AG20443 (cell line): ENCODE results near the gene RUNX1.

Source experiments
- DNase-seq: peaks from one replicate; pipeline ENCODE4 v3.0.0; 2012; ENCODE audit warnings: low spot score, mixed read lengths

RUNX1 gene

DNA sequence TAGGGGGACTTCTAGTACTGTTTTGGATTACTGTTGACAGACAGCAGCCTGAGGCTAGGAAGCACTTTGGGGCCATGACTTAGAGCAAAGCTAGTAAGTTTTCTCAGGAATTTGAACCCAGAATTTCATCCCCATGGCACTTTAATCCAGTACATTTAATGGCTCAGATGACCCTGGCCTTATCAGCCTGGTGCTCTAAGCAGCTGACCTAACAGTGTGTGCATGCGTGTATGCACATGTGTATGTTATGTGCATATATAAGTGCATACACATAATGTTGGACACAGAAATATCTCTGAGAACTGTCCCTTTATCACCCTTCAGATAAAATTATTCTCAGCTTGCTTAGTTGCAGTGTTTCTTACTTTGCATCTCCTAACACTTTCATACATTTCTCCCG, 265.3 kb downstream of the RUNX1 start:
- no peak for DNase-seq

DNA sequence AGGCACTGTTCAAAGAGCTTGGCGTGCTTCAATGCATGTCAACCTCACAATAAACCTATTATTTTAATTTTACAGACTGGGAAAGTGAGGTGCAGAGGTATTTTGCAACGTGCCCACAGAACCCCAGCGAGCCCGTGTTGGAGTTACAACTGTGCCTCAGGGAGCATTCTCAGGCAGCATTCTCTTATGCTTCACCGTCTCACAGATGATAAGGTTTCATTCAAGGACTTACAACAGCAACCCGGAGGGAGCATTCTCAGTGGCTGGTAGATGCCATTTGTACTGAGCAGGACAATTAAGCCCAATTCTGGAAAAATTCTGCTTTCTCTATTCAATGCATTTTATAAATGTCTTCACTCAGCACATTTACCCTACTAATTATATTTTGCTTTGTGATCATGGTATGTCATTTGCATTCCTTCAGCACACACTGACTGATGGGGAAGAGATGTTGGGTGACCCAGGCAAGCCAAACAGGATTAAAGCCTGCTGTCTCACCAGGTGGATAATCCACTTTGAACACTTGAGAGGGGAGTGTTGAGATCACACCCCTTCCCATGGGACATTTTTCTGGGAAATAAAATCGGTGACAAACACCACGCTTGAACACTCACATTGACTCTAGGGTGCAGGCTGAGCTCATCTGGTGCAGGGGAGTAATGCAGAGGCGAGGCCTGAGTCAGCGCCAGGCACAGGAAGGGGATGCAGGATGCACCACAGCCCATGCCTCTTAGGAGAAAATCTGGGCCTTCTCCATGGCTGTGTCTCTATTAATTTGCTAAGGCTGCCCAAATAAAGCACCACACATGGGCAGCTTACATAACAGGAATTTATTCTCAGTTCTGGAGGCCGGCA, 266.4 kb downstream of the RUNX1 start:
- no peak for DNase-seq

DNA sequence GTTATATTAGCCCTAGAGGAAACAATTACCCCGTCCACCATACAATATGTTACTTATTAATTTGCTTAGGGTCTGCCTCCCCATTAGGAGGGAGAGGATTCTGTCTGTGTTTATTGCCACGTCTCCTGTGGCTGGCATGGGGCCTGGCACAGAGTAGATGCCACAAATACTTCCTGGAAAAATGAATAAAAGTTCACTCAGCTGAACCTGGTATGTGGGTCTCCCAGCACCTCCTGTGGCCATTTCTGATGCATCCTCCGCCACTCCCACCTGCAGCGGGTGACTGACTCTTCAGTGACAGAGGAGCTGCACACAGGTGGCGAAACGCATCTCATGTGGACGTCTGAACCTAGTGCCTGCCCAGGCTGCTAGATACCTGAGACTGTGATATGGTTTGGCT, 267.6 kb downstream of the RUNX1 start:
- no peak for DNase-seq

DNA sequence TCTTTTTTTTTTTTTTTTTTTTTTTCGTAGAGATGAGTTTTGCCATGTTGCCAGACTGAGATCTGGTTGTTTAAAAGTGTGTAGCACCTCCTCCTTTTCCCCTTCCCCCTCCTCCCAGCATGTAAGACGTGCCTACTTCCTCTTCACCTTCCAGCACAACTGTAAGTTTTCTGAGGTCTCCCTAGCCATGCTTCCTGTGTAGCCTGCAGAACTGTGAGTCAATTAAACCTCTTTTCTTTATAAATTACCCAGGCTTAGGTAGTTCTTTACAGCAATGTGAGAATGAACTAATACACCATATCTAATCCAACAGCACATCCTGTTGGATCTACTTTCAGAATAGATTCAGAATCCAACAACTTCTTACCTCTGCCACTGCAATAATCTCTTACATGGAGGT, 269.2 kb downstream of the RUNX1 start:
- DNase-seq = no peak

DNA sequence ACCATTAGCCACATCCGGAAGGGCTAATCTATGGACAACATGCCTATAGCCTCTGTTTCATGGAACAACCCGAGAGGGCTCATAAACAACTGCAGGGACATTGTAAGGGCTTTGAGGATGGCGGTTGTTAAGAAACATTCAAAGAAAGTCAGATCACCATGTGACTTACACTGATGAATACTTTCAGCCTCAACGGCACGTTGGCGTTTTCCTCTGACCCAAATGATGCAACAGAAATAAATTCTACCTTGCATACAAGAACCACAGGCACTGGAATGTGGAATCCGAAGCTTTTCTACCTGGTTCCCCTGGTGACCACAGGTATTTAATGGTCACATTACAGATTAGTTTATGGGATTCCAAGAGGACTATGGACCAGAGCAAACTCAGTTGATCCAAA, 273.3 kb downstream of the RUNX1 start:
- no peak for DNase-seq

DNA sequence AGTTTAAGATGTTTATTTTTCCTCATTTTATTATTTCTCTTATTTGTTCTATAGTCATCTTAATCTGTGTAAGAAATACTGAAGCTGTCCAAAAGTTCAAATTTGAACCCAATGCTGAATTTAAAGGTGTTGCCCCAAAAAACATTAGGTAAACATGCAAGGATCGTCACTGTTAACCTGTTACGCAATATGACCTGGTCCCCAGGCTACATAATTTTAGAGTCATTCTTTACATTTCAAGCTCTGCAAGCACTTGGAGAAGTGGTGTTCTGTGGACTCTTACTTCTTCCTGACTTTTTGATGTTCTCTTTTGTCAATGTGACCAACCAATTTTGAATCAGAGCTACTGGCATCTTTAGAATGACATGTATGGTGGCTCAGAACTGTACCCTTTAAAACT, 274.4 kb downstream of the RUNX1 start:
- no peak for DNase-seq

DNA sequence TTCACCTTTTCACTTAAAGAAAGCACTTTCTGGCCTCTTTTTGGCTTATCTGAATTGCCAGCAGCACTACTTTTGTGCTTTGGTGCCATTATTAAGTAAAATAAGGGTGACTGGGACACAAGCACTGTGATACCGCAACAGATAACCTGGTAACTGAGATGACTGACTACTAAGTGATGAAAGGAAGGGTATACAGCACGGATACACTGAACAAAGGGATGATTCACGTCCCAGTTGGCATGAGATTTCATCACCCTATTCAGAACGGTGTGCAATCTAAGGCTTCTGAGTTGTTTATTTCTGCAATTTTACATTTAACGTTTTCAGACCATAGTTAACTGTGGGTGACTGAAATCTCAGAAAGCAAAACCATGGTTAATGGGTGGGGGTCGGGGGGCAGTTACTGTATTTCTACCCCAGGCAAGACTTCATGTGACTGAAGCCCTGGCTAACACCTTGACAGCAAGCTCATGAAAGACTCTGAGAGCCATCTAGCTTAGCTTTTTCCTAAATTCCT, 277.5 kb downstream of the RUNX1 start:
- DNase-seq = no peak

DNA sequence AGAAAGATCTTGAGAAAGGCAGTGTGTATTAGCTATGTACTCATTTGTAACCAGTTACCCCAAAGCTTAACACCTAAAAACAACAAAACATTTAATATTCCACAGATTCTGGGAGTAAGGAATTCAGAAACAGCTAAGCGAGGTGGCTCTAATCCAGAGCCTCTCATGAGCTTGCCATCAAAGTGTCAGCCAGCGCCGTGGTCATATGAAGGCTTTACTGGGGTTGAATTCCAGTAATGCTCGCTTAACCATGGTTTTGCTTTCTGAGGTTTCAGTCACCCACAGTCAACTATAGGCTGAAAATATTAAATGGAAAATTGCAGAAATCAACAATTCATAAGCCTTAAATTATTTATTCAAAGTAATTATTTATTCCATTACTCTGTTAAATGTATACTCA, 278.5 kb downstream of the RUNX1 start:
- no peak for DNase-seq

DNA sequence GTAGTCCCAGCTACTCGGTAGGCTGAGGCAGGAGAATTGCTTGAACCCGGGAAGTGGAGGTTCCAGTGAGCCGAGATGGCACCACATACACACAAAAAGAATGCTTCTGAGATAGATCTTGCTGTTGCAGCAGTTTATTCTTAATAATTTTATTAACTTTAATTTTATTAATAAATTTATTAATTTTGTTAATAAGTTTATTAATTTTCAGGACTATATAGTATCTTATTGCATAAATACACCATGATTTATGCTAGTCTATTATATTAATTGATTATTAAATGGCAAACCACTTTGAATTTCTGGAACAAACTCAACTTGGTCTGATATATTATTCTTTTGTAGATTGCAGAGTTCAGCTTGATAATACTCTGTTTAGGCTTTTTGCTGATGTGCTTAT, 280.8 kb downstream of the RUNX1 start:
- no peak for DNase-seq

DNA sequence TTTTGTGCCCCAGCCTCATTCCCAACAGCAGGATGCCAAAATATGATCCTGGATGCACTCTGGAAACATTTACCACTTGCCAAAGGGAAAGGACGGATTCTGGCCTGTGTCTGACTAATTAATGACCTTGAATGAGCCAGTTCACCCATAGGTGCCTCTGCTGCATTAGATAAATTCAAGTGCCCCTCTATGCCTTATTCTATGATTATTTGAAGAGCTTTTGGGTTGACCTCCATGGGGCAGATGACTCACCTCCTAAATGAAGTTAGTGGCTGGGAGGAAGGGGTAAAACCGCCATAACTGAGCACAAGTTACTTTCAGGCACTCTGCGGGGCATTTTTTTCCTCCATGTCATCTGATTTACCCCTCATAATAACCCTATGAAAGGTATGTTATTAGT, 282.2 kb downstream of the RUNX1 start:
- no peak for DNase-seq

DNA sequence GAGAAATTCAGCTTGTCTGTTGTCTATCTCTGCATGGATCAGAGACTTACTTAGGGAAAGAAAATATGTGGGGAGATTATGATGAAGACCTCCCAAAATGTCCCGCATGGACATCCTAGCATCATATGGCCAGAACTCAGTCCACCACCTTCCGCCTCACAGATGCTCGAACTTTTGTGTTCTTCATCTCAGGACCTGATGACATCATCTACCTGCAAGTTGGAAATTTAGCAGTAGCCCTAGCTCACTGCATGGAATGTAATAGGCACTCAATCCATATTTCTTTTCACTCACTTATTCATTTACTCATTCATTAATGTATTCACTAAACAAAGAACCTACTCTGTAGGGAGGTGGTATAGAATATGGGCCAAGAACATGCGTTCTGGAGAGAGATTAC, 283.5 kb downstream of the RUNX1 start:
- DNase-seq = no peak

DNA sequence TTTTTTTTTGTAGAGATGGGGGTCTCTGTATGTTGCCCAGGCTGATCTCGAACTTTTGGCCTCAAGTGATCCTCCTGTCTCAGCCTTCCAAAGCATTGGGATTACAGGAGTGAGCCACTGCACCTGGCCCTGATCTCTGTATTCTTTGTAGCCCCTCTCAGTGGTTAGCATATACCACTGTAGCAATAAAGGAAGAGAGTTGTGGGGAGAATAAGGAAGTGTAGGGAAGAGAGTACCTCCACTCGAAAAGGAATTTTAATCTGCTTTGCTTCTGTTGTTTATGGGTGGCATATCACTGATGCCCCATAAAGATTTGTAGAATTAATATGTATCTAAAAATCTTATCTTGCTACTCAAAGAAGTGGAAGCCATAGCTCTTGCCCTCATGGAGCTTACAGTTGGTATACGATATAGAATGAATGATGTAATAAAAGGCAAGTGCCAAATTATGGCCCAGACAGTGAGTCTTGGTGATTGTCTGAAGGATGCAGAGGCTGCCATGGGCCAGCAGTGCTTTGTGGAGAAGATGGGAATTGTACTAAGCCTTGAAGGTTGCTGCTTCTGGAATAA, 284.3 kb downstream of the RUNX1 start:
- DNase-seq = no peak

DNA sequence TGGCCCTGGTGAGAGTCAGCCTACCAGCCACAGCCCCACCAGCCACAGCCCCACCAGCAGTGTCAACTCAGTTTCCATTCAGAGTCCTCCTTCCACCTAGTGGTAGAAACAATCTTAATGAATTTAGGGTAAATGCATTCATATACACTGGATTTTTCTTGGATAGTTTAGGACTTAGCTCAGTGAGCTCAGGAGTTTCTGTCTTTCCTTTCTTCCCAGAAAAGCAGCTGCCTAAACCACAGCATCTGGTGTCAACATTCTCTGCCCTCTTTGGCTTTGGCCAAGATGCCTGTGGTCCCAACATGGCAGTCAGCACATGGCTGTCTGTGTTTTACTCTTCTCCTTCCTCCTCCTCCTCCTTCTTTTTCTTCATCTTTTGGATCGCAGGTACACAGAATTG, 286.3 kb downstream of the RUNX1 start:
- DNase-seq = peak; percentile 75

DNA sequence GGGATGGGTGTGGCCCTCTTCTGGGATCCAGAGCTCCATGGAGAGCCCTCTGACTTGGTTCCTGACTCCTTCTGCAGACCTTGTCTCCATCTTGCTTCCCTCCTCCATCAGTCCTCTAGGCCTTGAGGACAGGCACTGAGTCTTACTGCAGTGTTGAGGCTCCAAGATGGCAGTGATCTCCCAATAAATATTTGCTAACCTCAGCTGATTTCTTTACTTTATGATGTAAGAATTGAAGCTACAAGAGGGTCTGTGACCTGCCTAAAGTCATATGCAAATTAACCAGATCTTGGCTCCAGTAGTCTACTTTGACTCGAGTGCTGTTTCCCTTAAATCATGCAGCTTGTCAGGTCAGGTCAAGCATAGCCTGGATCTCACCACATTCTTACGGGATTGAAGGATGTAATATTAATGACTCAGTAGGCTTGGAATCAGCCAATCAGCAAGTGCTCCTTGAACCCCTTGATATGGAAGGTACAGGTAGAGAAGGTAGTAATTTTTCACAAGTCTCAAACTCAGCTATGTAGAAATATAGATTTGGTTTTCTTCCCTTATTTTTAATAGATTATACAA, 287.3 kb downstream of the RUNX1 start:
- no peak for DNase-seq

DNA sequence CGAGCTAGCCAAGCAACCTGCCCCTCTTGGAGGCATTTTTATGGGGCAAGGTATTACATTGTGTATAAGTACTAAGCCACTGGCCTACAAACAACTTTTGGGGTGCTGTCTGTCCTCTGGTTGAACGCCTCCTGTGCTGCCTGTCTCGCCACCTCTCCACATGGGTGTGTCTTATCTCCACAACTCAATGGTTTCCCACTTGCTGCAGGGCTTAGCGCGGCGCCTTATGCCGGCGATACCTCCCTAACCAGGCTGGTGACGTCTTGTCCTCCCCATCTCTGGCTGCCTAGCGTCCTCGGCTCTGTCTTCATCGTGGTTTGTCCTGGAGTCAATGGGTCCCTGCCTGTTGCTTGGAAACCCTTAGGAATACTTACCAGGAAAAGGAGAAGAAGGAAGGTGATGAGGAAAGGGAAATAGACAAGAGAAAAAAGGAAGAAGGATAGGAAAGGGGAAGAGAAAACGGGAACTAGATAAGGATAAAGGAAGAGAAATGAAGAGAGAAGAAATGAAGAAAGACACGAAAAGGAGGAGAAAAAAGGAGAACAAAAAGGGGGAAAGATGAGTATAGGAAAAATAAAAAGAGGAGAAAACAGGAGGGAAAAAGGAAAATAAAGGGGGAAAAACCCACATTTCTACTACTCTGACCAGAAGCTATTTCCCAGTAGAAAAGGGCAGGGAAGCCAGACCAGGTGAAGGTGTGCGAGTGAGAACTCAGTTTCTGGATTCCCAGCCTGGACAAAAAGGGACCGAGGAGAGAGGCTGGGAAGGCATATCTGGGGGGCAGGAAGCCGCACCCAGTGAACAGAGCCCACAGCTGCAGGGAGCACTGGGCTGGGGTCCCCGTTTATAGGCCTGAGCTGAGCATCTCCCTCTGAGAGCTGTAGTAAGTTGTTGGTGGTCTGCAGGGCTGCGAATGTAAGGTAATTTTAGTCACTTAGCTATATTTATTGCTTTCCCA, 294.1 kb downstream of the RUNX1 start:
- DNase-seq = no peak

DNA sequence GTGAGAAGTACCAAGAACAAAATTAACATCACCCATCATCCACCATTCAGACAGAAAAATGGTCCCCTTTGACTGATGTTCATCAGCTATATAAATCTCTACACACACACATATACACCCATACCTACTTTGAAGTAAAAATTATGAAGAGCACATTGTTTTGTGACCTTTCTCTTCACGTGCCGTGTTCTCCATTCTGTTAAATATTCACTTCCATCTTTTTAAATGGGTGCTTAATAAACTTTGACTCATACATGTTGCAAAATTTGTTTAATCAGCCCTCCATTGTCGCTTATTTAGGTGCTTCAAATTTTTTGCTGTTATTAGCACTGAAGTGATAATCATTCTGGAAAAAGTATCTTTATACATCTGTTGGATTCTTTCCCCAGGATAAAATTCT, 300.2 kb downstream of the RUNX1 start:
- DNase-seq = no peak

DNA sequence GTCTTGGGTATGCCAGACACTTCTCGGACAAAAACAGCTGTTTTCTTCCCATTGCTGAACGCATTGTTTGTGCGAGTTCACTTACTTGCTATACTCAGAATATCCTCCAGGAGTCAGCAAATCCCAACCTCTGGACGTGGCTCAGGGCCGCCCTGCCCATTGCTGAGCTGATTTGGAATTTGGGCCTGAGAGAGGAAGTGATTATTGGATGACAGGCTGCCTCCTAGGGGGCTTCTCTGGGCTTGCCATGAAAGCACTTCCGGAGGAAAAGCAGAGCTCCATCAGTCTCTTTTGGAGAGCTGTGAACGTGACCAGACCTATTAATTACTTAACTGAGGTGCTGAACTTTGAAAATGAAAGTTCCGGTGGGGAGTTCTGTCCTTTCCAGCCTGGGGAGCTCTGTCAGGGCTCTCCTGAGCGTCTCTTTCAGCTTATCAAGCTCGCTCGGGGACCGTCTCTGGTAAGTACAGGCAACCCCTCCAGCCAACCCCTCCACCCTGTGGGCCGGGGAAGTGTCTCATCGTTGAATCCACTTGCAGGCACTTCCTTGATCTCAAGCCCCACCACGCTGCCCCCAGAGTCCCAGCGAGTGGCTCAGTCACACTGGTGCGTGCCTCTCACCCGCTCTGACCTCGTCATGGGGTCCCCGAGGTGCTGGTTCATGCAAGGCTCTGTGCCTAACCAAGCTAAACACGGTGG, 303.4 kb downstream of the RUNX1 start:
- DNase-seq = peak; percentile 90

DNA sequence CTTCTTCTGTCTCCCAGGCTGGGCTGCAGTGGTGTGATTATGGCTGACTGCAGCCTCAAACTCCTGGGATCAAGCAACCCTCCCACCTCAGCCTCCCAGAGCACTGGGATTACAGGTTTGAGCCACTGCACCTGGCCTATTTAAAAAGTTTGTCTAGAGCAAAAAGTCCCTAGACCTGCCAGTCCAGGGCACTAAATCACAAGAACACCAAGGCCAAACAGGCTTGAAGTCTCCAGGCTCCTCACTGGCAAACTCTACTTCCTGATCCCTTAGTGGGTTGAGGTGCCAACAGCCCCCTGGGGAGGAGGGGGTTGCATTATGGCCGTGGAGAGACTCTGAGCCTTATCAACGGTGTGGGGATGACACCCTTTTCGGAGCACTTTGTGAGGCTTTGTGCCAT, 304.3 kb downstream of the RUNX1 start:
- no peak for DNase-seq

DNA sequence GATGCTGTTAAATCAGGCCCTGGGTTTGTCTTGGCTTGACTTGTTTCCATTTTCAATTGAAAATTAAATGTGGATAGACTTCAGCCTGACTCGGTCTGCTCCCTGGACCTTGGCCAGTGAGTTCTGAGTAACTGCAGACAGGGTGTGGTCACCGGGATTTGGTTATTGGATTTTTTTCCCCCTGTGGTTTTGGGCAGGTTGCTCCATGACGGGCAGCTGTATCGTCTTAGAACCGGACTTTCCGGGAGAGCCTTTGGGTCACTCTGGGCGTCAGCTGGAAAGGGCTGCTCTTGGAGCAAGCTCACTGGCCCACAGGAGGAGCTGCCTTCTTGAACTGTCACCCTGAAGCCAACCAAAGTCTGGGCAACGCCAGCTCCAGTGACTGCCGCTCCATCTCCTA, 305.3 kb downstream of the RUNX1 start:
- peak; percentile 91 for DNase-seq

DNA sequence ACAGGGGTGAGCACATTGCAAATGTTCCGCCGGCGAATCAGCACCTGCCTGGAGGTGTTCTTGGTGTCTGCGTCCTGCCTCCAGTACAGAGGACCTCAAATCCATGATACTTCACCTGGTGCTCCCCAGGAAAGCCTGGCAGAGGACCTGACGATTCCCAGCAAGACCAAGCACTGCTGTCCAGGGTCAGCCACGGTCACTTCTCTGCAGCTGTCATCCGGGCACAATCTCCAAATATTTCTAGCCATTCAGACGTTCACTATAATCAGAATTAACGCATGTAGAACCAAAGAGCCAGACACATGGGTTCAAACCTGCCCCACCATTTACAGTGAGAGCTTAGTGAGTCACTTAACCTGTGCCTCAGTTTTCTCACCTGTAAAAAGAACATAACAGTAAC, 305.8 kb downstream of the RUNX1 start:
- DNase-seq = no peak

DNA sequence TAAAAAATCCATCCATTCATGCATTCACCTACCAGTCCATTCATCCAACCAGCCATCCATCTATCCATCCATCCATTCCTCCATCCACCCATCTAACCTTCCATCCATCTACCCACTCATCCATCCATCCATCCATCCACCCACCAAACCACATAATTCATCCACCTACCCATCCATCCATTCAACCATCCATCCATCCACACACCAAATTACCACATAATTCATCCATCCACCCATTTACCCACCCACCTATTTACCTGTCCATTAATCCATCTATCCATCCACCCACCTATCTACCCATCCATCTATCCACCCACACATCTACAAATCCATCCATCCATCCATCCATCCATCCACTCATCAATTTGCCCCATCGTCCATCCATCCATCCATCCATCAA, 308.9 kb downstream of the RUNX1 start:
- no peak for DNase-seq
